Endothelial cell (in vitro differentiated cells): ENCODE measurements around the gene OR10AD1. TPM values are rescaled to one million over a fixed set of nuclear protein-coding genes. Genes with fewer than 3 reads are reported as not detected.
A peak's percentile ranks its signal among the peaks of the same experiment; 100 is the strongest.
"Not testable (repeated sequence)": the region's sequence is repeated elsewhere in the genome, so short reads cannot be mapped to it uniquely, and the experiment has no call there.

Experiments
- DNase-seq: peaks from one replicate; pipeline ENCODE4 v3.0.0; 2021; ENCODE audit warnings: low spot score
- H3K27ac Mint-ChIP-seq: one replicate; pipeline ENCODE4 v1.8.0; 2021; ENCODE audit warnings: mixed read lengths, inconsistent platforms; ENCODE audit not compliant: unreplicated experiment
- H3K27me3 Mint-ChIP-seq: one replicate; pipeline ENCODE4 v1.8.0; 2021; ENCODE audit warnings: mild to moderate bottlenecking, moderate library complexity, mixed read lengths, inconsistent platforms; ENCODE audit not compliant: unreplicated experiment
- H3K36me3 Mint-ChIP-seq: one replicate; pipeline ENCODE4 v1.8.0; 2021; ENCODE audit warnings: mild to moderate bottlenecking, low read depth, mixed read lengths, inconsistent platforms; ENCODE audit not compliant: unreplicated experiment
- H3K4me1 Mint-ChIP-seq: one replicate; pipeline ENCODE4 v1.8.0; 2021; ENCODE audit warnings: mild to moderate bottlenecking, mixed read lengths, inconsistent platforms; ENCODE audit not compliant: unreplicated experiment
- H3K4me3 Mint-ChIP-seq: one replicate; pipeline ENCODE4 v1.8.0; 2021; ENCODE audit warnings: mild to moderate bottlenecking, mixed read lengths, inconsistent platforms; ENCODE audit not compliant: unreplicated experiment
- H3K9me3 Mint-ChIP-seq: one replicate; pipeline ENCODE4 v1.8.0; 2021; ENCODE audit warnings: mixed read lengths, inconsistent platforms; ENCODE audit not compliant: unreplicated experiment
- total RNA-seq: library from RNA; stranded (reverse); fragmentation: NEBNext Ultra II Directional; extraction: Animal tissue kit (Norgen Biotek cat#: 25700); gene quantifications from one replicate; pipeline ENCODE4 v1.2.1, GENCODE V29; 2021; ENCODE audit not compliant: unreplicated experiment
- TF ChIP-seq, protein P1 (sequence below): fragments of 200-600 bp; sonication (generic); IDR thresholded peaks from one replicate; pipeline ENCODE4 v1.5.0; 2021; ENCODE audit warnings: antibody characterized with exemption; ENCODE audit not compliant: unreplicated experiment

The OR10AD1 gene
- total RNA-seq, 1 donor from 2014 or later: not detected

DNA sequence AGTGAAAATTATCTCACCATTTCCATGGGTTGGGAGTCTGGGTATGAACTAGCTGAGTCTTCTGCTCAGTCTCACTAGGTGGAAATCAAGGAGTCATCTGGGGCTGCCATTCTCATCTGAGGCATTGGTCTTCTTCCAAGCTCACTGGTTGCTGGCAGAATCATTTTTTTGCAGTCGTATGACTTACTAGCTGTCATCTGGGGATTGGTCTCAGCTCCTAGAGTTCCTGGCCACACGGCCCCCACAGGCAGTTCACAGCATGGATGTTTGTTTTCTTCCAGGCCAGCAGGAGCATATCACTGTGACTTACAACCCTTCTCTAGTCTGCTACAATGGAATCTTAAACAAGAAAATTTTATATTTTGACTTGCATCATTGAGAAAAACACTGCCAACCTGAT lies 18.6 kb upstream of the OR10AD1 start:
- Mint-ChIP-seq H3K27ac (no peak overlapping the region), H3K4me3 (no peak overlapping the region), H3K4me1 (no peaks in the 10 kb centered on the region), H3K36me3 (no peaks in the 10 kb centered on the region), H3K27me3 (no peaks in the 10 kb centered on the region), H3K9me3 (no peaks in the 10 kb centered on the region)
- no peak for DNase-seq
- TF ChIP-seq, protein P1, sequence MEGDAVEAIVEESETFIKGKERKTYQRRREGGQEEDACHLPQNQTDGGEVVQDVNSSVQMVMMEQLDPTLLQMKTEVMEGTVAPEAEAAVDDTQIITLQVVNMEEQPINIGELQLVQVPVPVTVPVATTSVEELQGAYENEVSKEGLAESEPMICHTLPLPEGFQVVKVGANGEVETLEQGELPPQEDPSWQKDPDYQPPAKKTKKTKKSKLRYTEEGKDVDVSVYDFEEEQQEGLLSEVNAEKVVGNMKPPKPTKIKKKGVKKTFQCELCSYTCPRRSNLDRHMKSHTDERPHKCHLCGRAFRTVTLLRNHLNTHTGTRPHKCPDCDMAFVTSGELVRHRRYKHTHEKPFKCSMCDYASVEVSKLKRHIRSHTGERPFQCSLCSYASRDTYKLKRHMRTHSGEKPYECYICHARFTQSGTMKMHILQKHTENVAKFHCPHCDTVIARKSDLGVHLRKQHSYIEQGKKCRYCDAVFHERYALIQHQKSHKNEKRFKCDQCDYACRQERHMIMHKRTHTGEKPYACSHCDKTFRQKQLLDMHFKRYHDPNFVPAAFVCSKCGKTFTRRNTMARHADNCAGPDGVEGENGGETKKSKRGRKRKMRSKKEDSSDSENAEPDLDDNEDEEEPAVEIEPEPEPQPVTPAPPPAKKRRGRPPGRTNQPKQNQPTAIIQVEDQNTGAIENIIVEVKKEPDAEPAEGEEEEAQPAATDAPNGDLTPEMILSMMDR: no peak

DNA sequence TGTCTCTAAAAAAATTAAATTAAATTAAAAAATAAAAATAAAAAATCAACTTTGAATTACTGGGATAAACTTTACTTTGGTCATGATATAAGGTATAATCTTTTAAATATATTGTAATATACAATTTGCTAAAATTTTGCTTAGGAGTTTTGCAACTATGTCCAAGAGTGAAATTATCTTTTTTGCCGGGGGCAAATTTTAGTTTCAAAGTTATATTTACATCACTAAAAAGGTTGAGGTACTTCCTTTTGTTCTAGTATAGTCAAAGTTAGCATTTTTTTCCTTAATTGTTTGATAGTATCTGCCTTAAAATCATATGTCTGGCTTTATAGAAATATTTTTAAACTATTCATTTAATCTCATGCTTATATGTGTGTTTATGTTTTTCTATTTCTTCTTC lies 17.6 kb upstream of the OR10AD1 start:
- Mint-ChIP-seq H3K27me3 (no peaks in the 10 kb centered on the region), H3K36me3 (no peaks in the 10 kb centered on the region), H3K27ac (no peak overlapping the region), H3K4me1 (no peaks in the 10 kb centered on the region), H3K9me3 (no peaks in the 10 kb centered on the region), H3K4me3 (no peak overlapping the region)
- TF ChIP-seq, protein P1: no peak
- no peak for DNase-seq

DNA sequence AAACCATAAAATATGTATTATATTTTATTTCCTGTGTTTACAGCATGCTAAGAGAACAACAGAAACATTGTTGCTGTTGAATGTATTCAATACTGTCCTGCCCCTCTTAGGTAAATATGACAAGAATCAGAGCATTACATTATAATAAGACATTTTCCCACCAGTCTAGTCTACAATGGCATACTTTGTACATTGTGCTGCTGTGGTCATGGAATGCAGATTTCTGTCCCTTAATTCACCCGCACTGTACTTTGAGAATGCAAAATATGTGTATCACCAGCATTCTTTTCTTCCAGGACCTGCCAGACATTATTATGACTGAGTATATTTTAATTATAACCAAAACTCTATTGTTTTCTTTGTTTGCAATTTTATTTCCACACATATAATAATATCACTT lies 16.5 kb upstream of the OR10AD1 start:
- Mint-ChIP-seq H3K27me3 (no peaks in the 10 kb centered on the region), H3K9me3 (no peaks in the 10 kb centered on the region), H3K27ac (no peak overlapping the region), H3K4me1 (no peaks in the 10 kb centered on the region), H3K36me3 (no peaks in the 10 kb centered on the region), H3K4me3 (no peak overlapping the region)
- TF ChIP-seq, protein P1: no peak
- DNase-seq: no peak

DNA sequence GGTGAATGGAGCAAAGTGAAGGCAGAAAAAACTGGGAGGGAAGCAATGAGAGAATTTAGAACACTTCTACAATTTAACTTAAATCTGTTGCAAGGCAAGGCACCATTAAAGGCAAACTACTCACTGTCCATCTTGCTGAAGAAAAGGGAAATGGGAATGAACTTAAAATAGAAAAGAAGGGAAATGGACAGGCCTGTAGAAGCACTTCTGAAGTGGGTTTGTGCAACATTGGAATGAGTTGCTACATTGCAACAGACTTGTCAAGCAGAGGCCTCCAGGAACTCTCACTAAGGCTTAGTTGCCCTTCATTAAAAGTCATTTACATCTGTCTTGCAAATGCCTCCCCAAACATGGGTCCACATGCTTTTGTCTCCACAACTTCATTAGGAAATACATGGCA lies 13.7 kb upstream of the OR10AD1 start:
- Mint-ChIP-seq H3K9me3 (no peaks in the 10 kb centered on the region), H3K27me3 (no peaks in the 10 kb centered on the region), H3K4me1 (no peaks in the 10 kb centered on the region), H3K36me3 (no peaks in the 10 kb centered on the region), H3K27ac (no peak overlapping the region), H3K4me3 (no peak overlapping the region)
- TF ChIP-seq, protein P1: no peak
- DNase-seq: no peak

DNA sequence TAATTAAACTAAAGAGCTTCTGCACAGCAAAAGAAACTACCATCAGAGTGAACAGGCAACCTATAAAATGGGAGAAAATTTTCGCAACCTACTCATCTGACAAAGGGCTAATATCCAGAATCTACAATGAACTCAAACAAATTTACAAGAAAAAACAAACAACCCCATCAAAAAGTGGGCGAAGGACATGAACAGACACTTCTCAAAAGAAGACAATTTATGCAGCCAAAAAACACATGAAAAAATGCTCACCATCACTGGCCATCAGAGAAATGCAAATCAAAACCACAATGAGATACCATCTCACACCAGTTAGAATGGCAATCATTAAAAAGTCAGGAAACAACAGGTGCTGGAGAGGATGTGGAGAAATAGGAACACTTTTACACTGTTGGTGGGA lies 6.4 kb upstream of the OR10AD1 start:
- not testable (repeated sequence) for H3K27ac Mint-ChIP-seq, H3K4me3 Mint-ChIP-seq, H3K27me3 Mint-ChIP-seq, H3K4me1 Mint-ChIP-seq, DNase-seq, H3K9me3 Mint-ChIP-seq
- peaks cover 17% of the 10 kb centered on the region for H3K36me3 Mint-ChIP-seq

DNA sequence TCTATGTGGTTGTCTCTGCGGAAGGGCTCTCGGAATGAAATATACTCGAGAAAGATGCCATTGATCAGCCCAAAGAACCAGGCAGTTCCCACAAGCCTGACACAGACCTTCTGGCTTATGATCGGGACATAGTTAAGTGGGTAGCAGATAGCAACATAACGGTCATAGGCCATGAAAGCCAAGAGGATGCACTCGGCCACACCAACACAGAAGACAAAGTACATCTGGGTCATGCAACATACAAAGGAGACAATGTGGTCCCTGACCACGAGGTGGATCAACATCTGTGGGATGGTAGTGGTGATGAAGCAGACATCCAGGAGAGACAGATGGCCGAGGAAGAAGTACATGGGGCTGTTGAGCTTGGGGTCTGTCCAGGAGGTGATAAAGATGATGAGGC lies 326 bp downstream of the OR10AD1 start:
- H3K27ac Mint-ChIP-seq: no peak overlapping the region
- H3K4me1 Mint-ChIP-seq: peaks cover 13% of the 10 kb centered on the region
- peaks cover 9% of the 10 kb centered on the region for H3K27me3 Mint-ChIP-seq
- TF ChIP-seq, protein P1: no peak
- peaks cover 39% of the 10 kb centered on the region for H3K36me3 Mint-ChIP-seq
- H3K9me3 Mint-ChIP-seq: peaks cover 33% of the 10 kb centered on the region
- H3K4me3 Mint-ChIP-seq: peak overlapping the region; percentile 45
- no peak for DNase-seq
